Stomach (tissue), 9 donors: ENCODE results near the gene SLC52A1. TPM values are rescaled to one million over a fixed set of nuclear protein-coding genes. Genes with fewer than 3 reads are reported as not detected.

ENCODE experiments used
- DNase-seq, 2 donors: peaks; one replicate each; pipeline versions ENCODE4 v3.0.0 to v3.0.0-alpha.2; 2013 to 2019
- H3K27ac ChIP-seq, 5 donors: fragments of 200-600 bp in 4 of 5; sonication (generic) in 4 of 5; one replicate each; pipeline ENCODE4 v1.5.1; 2013 to 2019; ENCODE audit warnings: mild to moderate bottlenecking in 1 of 5, moderate library complexity in 1 of 5
- H3K27me3 ChIP-seq, 3 donors: fragments of 200-600 bp; sonication (generic); one replicate each; pipeline ENCODE4 v1.5.1; 2017 to 2019; ENCODE audit warnings: mixed run types in 1 of 3
- H3K36me3 ChIP-seq, 4 donors: fragments of 200-600 bp; sonication (generic); 1 replicate in 3 of 4; 2 replicates in 1 of 4; pipeline ENCODE4 v1.5.1; 2016 to 2019
- H3K4me1 ChIP-seq, 4 donors: fragments of 200-600 bp; sonication (generic); one replicate each; pipeline ENCODE4 v1.5.1; 2016 to 2019
- H3K4me3 ChIP-seq, 4 donors: fragments of 200-600 bp; sonication (generic) in 3 of 4; one replicate each; pipeline ENCODE4 v1.5.1; 2016 to 2019; ENCODE audit warnings: mild to moderate bottlenecking in 1 of 4
- H3K9me3 ChIP-seq, 4 donors: fragments of 200-600 bp; sonication (generic); one replicate each; pipeline ENCODE4 v1.5.1; 2016 to 2019
- EP300 ChIP-seq: sonication (generic); formaldehyde crosslinking; IDR thresholded peaks from one replicate; pipeline ENCODE4 v1.6.1; 2017; ENCODE audit warnings: antibody characterized with exemption
- POLR2A ChIP-seq, 4 donors: fragments of 450-650 bp; IDR thresholded peaks; one replicate each; pipeline ENCODE4 v1.6.1; 2016; ENCODE audit warnings: antibody characterized with exemption in 4 of 4, control low read depth in 2 of 4, mild to moderate bottlenecking in 1 of 4, moderate library complexity in 1 of 4
- POLR2AphosphoS5 ChIP-seq, 3 donors: sonication (generic); formaldehyde crosslinking; IDR thresholded peaks; one replicate each; pipeline ENCODE4 v1.6.1; 2016; ENCODE audit warnings: antibody characterized with exemption in 3 of 3
- WGBS, 5 donors: extraction: QIAGEN DNeasy Blood & Tissue Kit in 3 of 5; methylation state at CpG; one replicate each; pipeline versions ENCODE4 v1.1.5 to v1.1.7; 2013 to 2018; 5-methylcytosine and 5-hydroxymethylcytosine counted together
- intact Hi-C: fragments of 100-400 bp; cut with DNase I; formaldehyde crosslinking; loops from one replicate; pipeline ENCODE4 v1.15.1; 2023; ENCODE audit warnings: low total_unique reads
- polyA plus RNA-seq, 3 donors: library from polyadenylated mRNA; stranded (reverse); fragments of 200-250 nt; gene quantifications; one replicate each; pipeline ENCODE4 v1.2.3, GENCODE V29; 2013
- total RNA-seq, 5 donors: library from RNA; depleted of rRNA; stranded (reverse); fragments of >200 nt; gene quantifications; one replicate each; pipeline versions ENCODE4 v1.1.0 to v1.2.3, GENCODE V29; 2014 to 2016
- TF ChIP-seq, protein P1 (sequence below), 7 experiments: fragments of 450-650 bp in 4 of 7; fragments of 200-600 bp in 3 of 7; sonication (generic) in 3 of 7; IDR thresholded peaks; one replicate each; pipeline ENCODE4 v1.5.1; 2016 to 2019; ENCODE audit warnings: antibody characterized with exemption in 7 of 7, control low read depth in 2 of 7, mild to moderate bottlenecking in 1 of 7
- donor health status: healthy with polysubstance abuse.
- donor health status: Bipolar disorder and iron deficiency.
- donor health status: healthy.

The SLC52A1 gene
- total and polyA plus RNA-seq, 8 donors, result 1.0 TPM; not detected in 7

DNA sequence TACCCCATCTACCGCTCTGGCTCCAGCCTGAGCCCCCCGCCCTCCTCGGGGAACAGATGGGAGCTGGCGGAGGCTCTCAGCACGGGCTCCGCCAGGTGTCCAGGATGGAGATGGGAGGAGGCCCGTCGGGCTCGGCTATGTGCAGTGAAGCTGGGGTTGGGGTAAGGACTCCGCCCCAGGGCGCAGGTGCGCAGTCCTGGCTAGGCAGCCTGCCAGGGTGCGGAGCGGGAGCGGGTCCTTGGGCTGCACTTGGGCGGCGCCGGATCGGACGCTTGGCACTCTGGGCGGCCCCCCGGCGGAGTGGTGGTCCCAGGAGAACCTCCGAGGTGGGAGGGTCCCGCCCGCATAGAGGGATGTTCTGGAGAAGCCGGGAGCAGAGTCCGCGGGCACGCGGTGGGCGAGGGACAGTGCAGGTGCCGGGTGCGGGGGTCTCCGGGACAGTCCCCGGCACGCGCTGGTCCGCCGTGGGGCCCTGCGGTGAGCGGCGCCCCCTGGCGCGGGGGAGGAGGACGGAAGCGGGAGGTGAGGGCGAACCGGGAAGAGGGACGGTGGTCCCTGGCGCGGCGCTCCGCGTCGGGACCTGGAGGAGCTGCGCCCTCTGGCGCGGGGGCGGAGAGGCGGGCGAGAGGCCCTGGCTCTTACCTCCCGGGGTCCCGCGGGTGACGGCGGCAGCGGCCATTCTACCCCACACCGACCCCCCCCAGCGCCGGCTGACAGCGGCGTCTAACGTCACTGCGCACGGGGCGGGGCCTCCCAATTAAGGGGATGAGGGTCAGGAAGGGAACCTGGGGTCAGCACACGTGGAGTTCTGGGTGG lies 48.1 kb downstream of the SLC52A1 start, which contains the start of gene CAMTA2:
CAMTA2 (minus strand) TSS at position 725 of the 816 bp plus-strand sequence. CDS start 1,453 bp downstream, outside the sequence.
- intact Hi-C loops, result no loop called here
- Histone ChIP-seq H3K4me1 (peaks cover 21 to 37% (median 36%) of the 10 kb centered on the region in 4 donors), H3K27me3 (no peaks in the 10 kb centered on the region), H3K4me3 (peak within 1 kb of the TSS; percentile 82 to 99 (median 96)), H3K27ac (peak within 1 kb of the TSS; percentile 96 to 98 (median 98)), H3K36me3 (peaks cover 7 to 37% (median 32%) of the 10 kb centered on the region in 4 donors), H3K9me3 (no peaks in the 10 kb centered on the region)
- WGBS, 5 donors, result 0 to 1% (median 1%) methylated on average over 36 to 78 of the region's 78 CpGs
- no peak for TF ChIP-seq EP300
- TF ChIP-seq, protein P1, sequence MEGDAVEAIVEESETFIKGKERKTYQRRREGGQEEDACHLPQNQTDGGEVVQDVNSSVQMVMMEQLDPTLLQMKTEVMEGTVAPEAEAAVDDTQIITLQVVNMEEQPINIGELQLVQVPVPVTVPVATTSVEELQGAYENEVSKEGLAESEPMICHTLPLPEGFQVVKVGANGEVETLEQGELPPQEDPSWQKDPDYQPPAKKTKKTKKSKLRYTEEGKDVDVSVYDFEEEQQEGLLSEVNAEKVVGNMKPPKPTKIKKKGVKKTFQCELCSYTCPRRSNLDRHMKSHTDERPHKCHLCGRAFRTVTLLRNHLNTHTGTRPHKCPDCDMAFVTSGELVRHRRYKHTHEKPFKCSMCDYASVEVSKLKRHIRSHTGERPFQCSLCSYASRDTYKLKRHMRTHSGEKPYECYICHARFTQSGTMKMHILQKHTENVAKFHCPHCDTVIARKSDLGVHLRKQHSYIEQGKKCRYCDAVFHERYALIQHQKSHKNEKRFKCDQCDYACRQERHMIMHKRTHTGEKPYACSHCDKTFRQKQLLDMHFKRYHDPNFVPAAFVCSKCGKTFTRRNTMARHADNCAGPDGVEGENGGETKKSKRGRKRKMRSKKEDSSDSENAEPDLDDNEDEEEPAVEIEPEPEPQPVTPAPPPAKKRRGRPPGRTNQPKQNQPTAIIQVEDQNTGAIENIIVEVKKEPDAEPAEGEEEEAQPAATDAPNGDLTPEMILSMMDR (IDR thresholded peaks at IDR 0.05), result peak in 5 of 7 experiments; percentile 47 to 85 (median 67)
- TF ChIP-seq POLR2AphosphoS5 (IDR thresholded peaks at IDR 0.05), result peak; percentile 9 to 91 (median 72)
- TF ChIP-seq POLR2A (IDR thresholded peaks at IDR 0.05), result peak in 2 of 4 donors; percentile 49 to 71
- DNase-seq, result peak; percentile 91 to 94

DNA sequence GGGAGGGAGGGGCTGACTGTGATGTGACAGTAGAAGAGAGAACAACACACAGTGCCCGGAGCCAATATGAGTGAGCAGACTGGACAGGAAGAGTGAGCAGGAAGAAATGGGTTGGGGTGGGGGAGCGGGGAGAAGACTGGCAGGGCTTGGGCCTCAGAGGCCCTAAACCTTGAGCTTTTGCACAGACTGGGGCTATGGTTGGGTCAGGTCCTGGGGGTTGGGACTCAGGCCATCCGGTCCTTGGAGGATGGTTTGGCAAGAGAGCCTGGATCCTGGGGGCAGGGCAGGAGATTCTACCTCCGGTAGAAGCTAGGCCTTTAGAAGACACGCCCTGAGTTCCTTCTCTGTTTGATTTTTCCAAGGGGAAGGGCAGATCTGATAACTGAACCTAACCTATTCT lies 48.8 kb downstream of the SLC52A1 start:
- peaks cover 21 to 39% (median 36%) of the 10 kb centered on the region in 4 donors for H3K4me1 ChIP-seq
- H3K9me3 ChIP-seq, result no peaks in the 10 kb centered on the region
- TF ChIP-seq, protein P1 (IDR thresholded peaks at IDR 0.05), result no peak
- no peak for TF ChIP-seq EP300
- no peak for TF ChIP-seq POLR2A (IDR thresholded peaks at IDR 0.05)
- no peak for TF ChIP-seq POLR2AphosphoS5 (IDR thresholded peaks at IDR 0.05)
- peak overlapping the region; percentile 82 to 99 (median 96) for H3K4me3 ChIP-seq
- H3K27me3 ChIP-seq, result no peaks in the 10 kb centered on the region
- peak in 1 of 2 donors; percentile 43 for DNase-seq
- peak overlapping the region; percentile 96 to 98 (median 98) for H3K27ac ChIP-seq
- intact Hi-C loops, result no loop called here
- WGBS, 5 donors, result 22 to 33% (median 28%) methylated on average over 5 of the region's 5 CpGs
- H3K36me3 ChIP-seq, result peaks cover 13 to 45% (median 40%) of the 10 kb centered on the region in 4 donors

Other genes with a start within 250 kb of the SLC52A1 start
- 1 to 10 TPM in 2 of 5 donors, not detected in 3; 1.5 to 2.3 TPM for gene VMO1, start 249.1 kb downstream of the SLC52A1 start, total RNA-seq
- gene VMO1, start 249.1 kb downstream of the SLC52A1 start, polyA plus RNA-seq, result 1 to 10 TPM; 1.4 to 3.0 (median 2.7) TPM
- gene GLTPD2, start 246.5 kb downstream of the SLC52A1 start, total RNA-seq, result not detected
- gene GLTPD2, start 246.5 kb downstream of the SLC52A1 start, polyA plus RNA-seq, result under 1 TPM in 1 of 3 donors, not detected in 2; 0.15 TPM
- gene PSMB6, start 239.3 kb downstream of the SLC52A1 start, total RNA-seq, result 100 to 1,000 TPM in 2 of 5 donors, 10 to 100 TPM in 3; 60.2 to 118 (median 80.5) TPM
- 100 to 1,000 TPM; 187 to 200 (median 187) TPM for gene PSMB6, start 239.3 kb downstream of the SLC52A1 start, polyA plus RNA-seq
- 100 to 1,000 TPM in 2 of 5 donors, 10 to 100 TPM in 3; 14.5 to 123 (median 34.1) TPM for gene PLD2, start 228.3 kb downstream of the SLC52A1 start, total RNA-seq
- gene PLD2, start 228.3 kb downstream of the SLC52A1 start, polyA plus RNA-seq, result 10 to 100 TPM; 10.3 to 28.7 (median 10.8) TPM
- gene MINK1, start 202.1 kb downstream of the SLC52A1 start, total RNA-seq, result 100 to 1,000 TPM in 1 of 5 donors, 10 to 100 TPM in 4; 40.9 to 230 (median 49.6) TPM
- 10 to 100 TPM; 24.6 to 57.1 (median 29.8) TPM for gene MINK1, start 202.1 kb downstream of the SLC52A1 start, polyA plus RNA-seq
- gene C17orf107, start 135.9 kb downstream of the SLC52A1 start, total RNA-seq, result 1 to 10 TPM in 4 of 5 donors, not detected in 1; 1.4 to 6.6 (median 2.9) TPM
- 1 to 10 TPM in 2 of 3 donors, under 1 TPM in 1; 0.75 to 3.2 (median 2.4) TPM for gene C17orf107, start 135.9 kb downstream of the SLC52A1 start, polyA plus RNA-seq
- 1 to 10 TPM in 1 of 5 donors, under 1 TPM in 1, not detected in 3; 0.45 to 2.0 TPM for gene CHRNE, start 132.3 kb downstream of the SLC52A1 start, total RNA-seq
- gene CHRNE, start 132.3 kb downstream of the SLC52A1 start, polyA plus RNA-seq, result 1 to 10 TPM in 1 of 3 donors, under 1 TPM in 2; 0.43 to 1.2 (median 0.93) TPM
- gene GP1BA, start 103.1 kb downstream of the SLC52A1 start, total RNA-seq, result not detected
- gene GP1BA, start 103.1 kb downstream of the SLC52A1 start, polyA plus RNA-seq, result under 1 TPM in 1 of 3 donors, not detected in 2; 0.05 TPM
- 10 to 100 TPM; 25.2 to 73.5 (median 43.2) TPM for gene SLC25A11, start 95.4 kb downstream of the SLC52A1 start, total RNA-seq
- 10 to 100 TPM; 29.1 to 45.6 (median 40.9) TPM for gene SLC25A11, start 95.4 kb downstream of the SLC52A1 start, polyA plus RNA-seq
- gene RNF167, start 95.2 kb downstream of the SLC52A1 start, total RNA-seq, result 10 to 100 TPM in 4 of 5 donors, 1 to 10 TPM in 1; 8.8 to 57.1 (median 33.9) TPM
- 100 to 1,000 TPM in 2 of 3 donors, 10 to 100 TPM in 1; 73.3 to 134 (median 112) TPM for gene RNF167, start 95.2 kb downstream of the SLC52A1 start, polyA plus RNA-seq
- 100 to 1,000 TPM; 218 to 690 (median 514) TPM for gene PFN1, start 86.9 kb downstream of the SLC52A1 start, total RNA-seq
- gene PFN1, start 86.9 kb downstream of the SLC52A1 start, polyA plus RNA-seq, result 100 to 1,000 TPM; 587 to 789 (median 610) TPM
- gene ENO3, start 84.3 kb downstream of the SLC52A1 start, total RNA-seq, result 10 to 100 TPM in 1 of 5 donors, 1 to 10 TPM in 3, not detected in 1; 1.8 to 12.1 (median 5.8) TPM
- 10 to 100 TPM in 1 of 3 donors, 1 to 10 TPM in 2; 6.6 to 11.3 (median 10.0) TPM for gene ENO3, start 84.3 kb downstream of the SLC52A1 start, polyA plus RNA-seq
- 100 to 1,000 TPM in 1 of 5 donors, 10 to 100 TPM in 4; 17.5 to 133 (median 51.8) TPM for gene SPAG7, start 67.6 kb downstream of the SLC52A1 start, total RNA-seq
- 10 to 100 TPM; 76.4 to 85.8 (median 78.5) TPM for gene SPAG7, start 67.6 kb downstream of the SLC52A1 start, polyA plus RNA-seq
- gene CAMTA2, start 47.8 kb downstream of the SLC52A1 start, total RNA-seq, result 100 to 1,000 TPM in 2 of 5 donors, 10 to 100 TPM in 2, 1 to 10 TPM in 1; 8.1 to 202 (median 82.1) TPM
- 10 to 100 TPM; 28.0 to 52.7 (median 41.4) TPM for gene CAMTA2, start 47.8 kb downstream of the SLC52A1 start, polyA plus RNA-seq
- gene INCA1, start 37.9 kb downstream of the SLC52A1 start, total RNA-seq, result 1 to 10 TPM in 2 of 5 donors, not detected in 3; 1.3 to 6.1 TPM
- 1 to 10 TPM; 1.4 to 2.7 (median 1.6) TPM for gene INCA1, start 37.9 kb downstream of the SLC52A1 start, polyA plus RNA-seq
- 100 to 1,000 TPM in 2 of 5 donors, 10 to 100 TPM in 3; 47.5 to 334 (median 94.8) TPM for gene KIF1C, start 37.5 kb downstream of the SLC52A1 start, total RNA-seq
- gene KIF1C, start 37.5 kb downstream of the SLC52A1 start, polyA plus RNA-seq, result 100 to 1,000 TPM in 1 of 3 donors, 10 to 100 TPM in 2; 33.4 to 130 (median 70.3) TPM
- 10 to 100 TPM in 1 of 5 donors, 1 to 10 TPM in 4; 2.9 to 15.2 (median 6.6) TPM for gene ZFP3, start 43.0 kb upstream of the SLC52A1 start, total RNA-seq
- 1 to 10 TPM; 1.7 to 2.6 (median 1.7) TPM for gene ZFP3, start 43.0 kb upstream of the SLC52A1 start, polyA plus RNA-seq
- 1 to 10 TPM in 4 of 5 donors, under 1 TPM in 1; 0.58 to 8.0 (median 7.5) TPM for gene ZNF232, start 76.5 kb upstream of the SLC52A1 start, total RNA-seq
- gene ZNF232, start 76.5 kb upstream of the SLC52A1 start, polyA plus RNA-seq, result 10 to 100 TPM in 1 of 3 donors, 1 to 10 TPM in 2; 6.9 to 11.8 (median 7.0) TPM
- gene USP6, start 80.6 kb upstream of the SLC52A1 start, total RNA-seq, result under 1 TPM in 2 of 5 donors, not detected in 3; 0.18 to 0.45 TPM
- under 1 TPM in 1 of 3 donors, not detected in 2; 0.05 TPM for gene USP6, start 80.6 kb upstream of the SLC52A1 start, polyA plus RNA-seq
- gene ZNF594, start 156.4 kb upstream of the SLC52A1 start, total RNA-seq, result 10 to 100 TPM in 2 of 5 donors, 1 to 10 TPM in 3; 5.8 to 73.5 (median 10.0) TPM
- gene ZNF594, start 156.4 kb upstream of the SLC52A1 start, polyA plus RNA-seq, result 1 to 10 TPM in 1 of 3 donors, under 1 TPM in 1, not detected in 1; 0.56 to 1.1 TPM
- 1 to 10 TPM in 1 of 5 donors, under 1 TPM in 1, not detected in 3; 0.72 to 1.1 TPM for gene SCIMP, start 199.4 kb upstream of the SLC52A1 start, total RNA-seq
- 1 to 10 TPM in 1 of 3 donors, under 1 TPM in 1, not detected in 1; 0.62 to 2.1 TPM for gene SCIMP, start 199.4 kb upstream of the SLC52A1 start, polyA plus RNA-seq
- 10 to 100 TPM; 14.0 to 89.7 (median 44.9) TPM for gene RABEP1, start 246.9 kb upstream of the SLC52A1 start, total RNA-seq
- gene RABEP1, start 246.9 kb upstream of the SLC52A1 start, polyA plus RNA-seq, result 10 to 100 TPM; 12.1 to 15.5 (median 15.3) TPM